VCaP (cell line): ENCODE data around the gene NUPR1.
A peak's percentile ranks its signal among the peaks of the same experiment; 100 is the strongest.

Experiments
- H3K27ac ChIP-seq: fragments of 450-650 bp; 2 replicates; pipeline ENCODE4 v1.5.1; 2017
- TF ChIP-seq, protein P1 (sequence below): fragments of 450-650 bp; conservative IDR thresholded peaks from 2 replicates; pipeline ENCODE4 v1.5.1; 2017; ENCODE audit warnings: mild to moderate bottlenecking, moderate library complexity

NUPR1 gene

DNA sequence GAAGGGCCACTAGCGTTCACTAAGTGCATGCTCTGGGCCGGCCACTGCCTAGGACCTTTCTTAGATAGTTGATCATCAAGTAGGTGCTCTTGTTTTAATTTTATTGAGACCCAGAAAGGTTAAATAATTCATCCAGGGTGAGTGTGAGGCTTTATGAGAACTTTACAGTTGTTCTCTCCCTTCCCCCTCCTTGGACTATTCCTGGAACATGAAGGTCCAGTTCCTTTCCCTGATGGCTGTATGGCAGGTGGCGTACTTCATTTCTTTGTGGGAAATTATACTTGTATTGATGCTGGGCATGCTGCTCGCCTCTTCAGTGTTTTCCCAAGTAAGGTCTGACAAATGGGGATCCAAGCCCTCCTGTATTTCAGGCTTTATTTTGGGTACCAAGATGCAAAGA lies 23.4 kb upstream of the NUPR1 start:
- TF ChIP-seq, protein P1, sequence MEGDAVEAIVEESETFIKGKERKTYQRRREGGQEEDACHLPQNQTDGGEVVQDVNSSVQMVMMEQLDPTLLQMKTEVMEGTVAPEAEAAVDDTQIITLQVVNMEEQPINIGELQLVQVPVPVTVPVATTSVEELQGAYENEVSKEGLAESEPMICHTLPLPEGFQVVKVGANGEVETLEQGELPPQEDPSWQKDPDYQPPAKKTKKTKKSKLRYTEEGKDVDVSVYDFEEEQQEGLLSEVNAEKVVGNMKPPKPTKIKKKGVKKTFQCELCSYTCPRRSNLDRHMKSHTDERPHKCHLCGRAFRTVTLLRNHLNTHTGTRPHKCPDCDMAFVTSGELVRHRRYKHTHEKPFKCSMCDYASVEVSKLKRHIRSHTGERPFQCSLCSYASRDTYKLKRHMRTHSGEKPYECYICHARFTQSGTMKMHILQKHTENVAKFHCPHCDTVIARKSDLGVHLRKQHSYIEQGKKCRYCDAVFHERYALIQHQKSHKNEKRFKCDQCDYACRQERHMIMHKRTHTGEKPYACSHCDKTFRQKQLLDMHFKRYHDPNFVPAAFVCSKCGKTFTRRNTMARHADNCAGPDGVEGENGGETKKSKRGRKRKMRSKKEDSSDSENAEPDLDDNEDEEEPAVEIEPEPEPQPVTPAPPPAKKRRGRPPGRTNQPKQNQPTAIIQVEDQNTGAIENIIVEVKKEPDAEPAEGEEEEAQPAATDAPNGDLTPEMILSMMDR, result no peak
- no peak overlapping the region for H3K27ac ChIP-seq

DNA sequence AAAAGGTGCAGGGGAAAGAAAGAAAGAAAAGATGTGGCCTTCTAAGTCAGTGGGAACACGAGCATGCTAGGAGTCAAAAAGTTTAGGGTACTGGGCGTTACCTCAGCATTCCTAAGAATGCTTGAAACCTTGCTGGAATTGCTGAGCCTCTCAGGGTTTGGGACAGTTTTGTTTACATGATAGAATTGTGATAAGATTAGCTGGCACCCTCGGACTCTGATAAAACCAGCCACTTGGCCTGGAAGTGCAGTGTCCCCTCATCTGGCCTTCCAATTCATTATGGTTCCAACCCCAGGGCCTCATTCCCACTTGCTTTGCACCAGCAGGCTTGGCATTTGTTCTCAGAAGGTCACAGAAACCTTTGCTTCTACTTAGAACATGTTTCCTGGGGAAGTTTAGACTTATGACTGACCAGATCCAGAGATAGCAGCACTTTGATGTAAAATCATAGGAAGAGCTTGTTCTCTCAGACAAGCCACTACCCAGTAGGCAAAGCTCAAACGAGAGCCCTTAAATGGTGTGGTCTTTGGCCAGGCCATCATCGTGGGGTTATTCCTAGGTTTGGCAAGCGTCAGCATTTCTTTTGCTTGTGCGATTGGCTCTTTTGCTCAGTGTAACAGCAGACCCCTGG lies 22.9 kb upstream of the NUPR1 start:
- peak overlapping the region; percentile 7; the same call in 1 of the 2 replicates for H3K27ac ChIP-seq
- TF ChIP-seq, protein P1, result no peak

DNA sequence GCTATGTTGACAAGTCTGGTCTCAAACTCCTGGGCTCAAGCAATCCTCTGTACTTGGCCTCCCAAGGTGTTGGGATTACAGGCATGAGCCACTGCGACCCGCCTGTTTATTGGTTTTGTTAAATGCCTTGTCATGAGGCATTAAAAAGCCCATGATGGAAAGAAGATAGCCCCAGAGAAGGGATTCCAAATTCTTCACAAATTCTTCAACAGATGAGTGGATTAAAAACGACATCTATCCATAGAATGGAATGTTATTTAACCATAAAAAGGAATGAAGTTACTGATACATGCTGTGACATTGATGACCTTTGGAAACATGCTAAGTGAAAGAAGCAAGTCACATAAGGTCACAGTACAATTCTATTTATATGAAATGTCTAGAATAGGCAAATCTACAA lies 19.7 kb upstream of the NUPR1 start:
- no peak overlapping the region for H3K27ac ChIP-seq
- TF ChIP-seq, protein P1, result no peak

DNA sequence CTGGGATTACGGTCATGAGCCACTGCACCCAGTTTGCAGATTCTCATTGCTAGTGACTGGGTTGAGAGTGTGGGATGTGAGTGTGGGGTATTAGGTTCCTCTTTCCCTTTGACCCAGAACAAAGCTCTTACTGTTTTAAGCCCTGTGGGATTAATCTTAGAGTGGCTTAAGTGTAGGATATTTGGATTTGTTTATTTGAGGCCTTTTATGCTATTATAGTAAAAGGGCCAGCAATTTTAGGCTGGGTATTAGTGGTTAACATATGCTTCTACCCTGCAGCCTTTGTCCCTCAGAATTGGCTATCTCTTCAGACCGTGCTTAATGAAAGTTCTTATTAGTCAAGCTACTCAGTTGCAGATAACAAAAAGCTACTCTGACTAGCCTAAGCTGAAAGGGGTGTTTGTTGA lies 18.1 kb upstream of the NUPR1 start:
- TF ChIP-seq, protein P1, result no peak
- H3K27ac ChIP-seq, result no peak overlapping the region

DNA sequence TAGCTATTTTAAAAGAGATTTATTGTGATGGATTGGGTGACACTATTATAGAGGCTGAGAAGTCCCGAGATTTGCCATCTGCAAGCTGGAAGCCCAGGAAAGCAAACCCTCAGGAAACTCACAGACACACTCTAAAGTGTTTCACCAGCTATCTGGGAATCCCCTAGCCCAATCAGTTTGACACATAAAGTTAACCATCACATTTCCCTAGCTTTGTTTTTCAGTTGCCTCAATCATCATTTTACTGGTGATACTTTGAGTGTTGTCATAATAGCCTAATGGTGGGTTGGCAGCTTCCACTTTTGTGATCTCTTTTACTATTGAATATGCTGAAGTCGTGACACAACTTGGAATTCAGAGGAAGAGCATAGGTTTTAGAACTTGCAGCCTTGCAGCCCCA lies 16.8 kb upstream of the NUPR1 start:
- TF ChIP-seq, protein P1, result no peak
- no peak overlapping the region for H3K27ac ChIP-seq

DNA sequence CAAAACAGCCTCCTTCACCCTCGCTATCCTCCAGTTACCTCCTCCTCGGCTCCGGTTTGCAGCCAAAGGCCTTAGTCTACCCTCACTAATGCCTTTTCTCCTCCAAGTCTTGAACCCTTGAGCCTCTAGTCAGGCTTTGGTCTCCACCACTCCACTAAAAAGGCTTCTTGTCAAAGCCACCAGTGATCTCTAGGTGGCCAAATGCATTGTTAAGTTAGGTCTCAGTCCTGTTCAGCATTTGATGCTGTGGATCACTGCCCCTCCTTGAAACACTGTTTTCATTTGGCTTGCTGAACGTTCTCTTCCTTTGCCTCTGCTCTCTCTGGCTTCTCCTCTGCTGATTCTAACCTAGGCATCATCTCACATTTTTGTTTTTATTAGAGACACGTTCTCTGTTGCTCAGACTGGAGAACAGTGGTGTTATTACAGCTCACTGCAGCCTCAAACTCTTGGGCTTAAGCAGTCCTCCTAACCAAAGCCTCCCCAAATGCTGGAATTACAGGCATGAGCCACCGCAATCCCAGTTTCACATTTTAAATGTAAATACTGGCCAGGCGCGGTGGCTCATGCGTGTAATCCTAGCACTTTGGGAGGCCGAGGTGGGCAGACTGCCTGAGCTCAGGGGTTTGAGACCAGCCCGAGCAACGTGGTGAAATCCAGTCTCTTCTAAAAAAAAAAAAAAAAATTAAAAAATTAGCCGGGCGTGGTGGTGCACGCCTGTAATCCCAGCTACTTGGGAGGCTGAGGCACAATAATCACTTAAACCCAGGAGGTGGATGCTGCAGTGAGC lies 16.1 kb upstream of the NUPR1 start:
- H3K27ac ChIP-seq, result peak overlapping the region; percentile 76; the same call in 1 of the 2 replicates
- TF ChIP-seq, protein P1, result no peak

DNA sequence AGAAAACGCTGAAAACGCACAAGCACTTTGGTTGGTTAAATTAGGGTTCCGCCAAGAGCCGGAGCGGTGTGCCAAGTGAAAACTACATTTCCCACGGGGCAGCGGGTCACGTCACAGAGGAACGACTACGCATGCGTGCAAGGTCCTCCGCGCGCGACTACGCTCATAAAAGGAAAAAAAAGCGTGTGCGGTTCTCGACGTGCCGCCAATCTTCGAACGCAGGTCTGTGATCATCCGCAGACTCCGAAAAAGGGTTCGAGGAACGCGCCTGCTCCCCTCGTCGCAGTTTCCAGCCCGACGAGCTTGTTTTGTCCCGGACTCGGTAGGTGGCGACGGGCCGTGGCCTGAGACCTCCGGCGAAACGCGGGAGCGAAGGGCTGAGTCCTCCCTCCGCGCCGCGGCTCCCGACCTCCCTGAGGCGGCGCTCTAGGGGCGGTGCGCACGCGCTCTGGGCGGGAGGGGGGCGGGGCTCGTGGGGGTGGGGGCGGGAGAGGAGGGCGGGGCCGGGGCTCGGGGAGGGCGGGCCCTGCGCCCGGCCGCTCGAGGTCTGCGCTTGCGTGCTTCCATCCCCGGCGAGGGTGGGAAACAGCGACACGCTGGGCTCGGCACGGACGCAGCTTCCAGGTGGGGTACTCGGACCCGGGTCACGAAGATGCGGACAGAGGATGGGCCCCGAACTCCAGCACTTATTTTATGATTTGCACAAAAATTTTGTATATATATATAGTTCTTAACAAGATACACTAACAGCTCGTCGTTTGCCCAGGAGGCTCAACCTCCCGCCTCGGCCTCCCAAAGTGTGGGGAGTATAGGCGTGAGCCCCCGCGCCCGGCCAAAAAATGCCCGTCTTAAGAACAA lies 15.2 kb upstream of the NUPR1 start, which contains the start of gene SGF29:
SGF29 (plus strand) TSS at position 145 of the 858 bp plus-strand sequence. CDS start 27,150 bp downstream, outside the sequence.
- TF ChIP-seq, protein P1, result peak; percentile 42; the same call in 1 of the 2 replicates
- peak within 1 kb of the TSS; percentile 76 for H3K27ac ChIP-seq
